Bronchial epithelial cell (primary cell): ENCODE results near the gene ANKRD11. TPM values are rescaled to one million over a fixed set of nuclear protein-coding genes. Genes with fewer than 3 reads are reported as not detected.
A peak's percentile ranks its signal among the peaks of the same experiment; 100 is the strongest.

ENCODE experiments used
- DNase-seq: peaks from one replicate; pipeline ENCODE4 v3.0.0-alpha.2; 2010; ENCODE audit warnings: low read depth
- FAIRE-seq: peaks from 2 replicates; lab custom pipeline; 2011; peaks lifted over from hg19 to GRCh38; lab: Jason Lieb, UNC
- H3K27me3 ChIP-seq: 2 replicates; pipeline ENCODE4 v1.5.1; 2011; ENCODE audit warnings: low read length; ENCODE audit not compliant: control insufficient read depth, insufficient read depth
- H3K36me3 ChIP-seq: 2 replicates; pipeline ENCODE4 v1.5.1; 2011; ENCODE audit warnings: low read length; ENCODE audit not compliant: control insufficient read depth, insufficient read depth
- H3K4me3 ChIP-seq: 2 replicates; pipeline ENCODE4 v1.5.1; 2011; ENCODE audit warnings: mild to moderate bottlenecking, low read depth, low read length, control low read depth
- CTCF ChIP-seq: IDR thresholded peaks from 2 replicates; pipeline ENCODE4 v1.5.1; 2011; ENCODE audit warnings: mild to moderate bottlenecking, moderate library complexity, low read length, control low read depth, inconsistent platforms; ENCODE audit not compliant: insufficient read depth, severe bottlenecking
- total RNA-seq: library from RNA; depleted of rRNA; stranded (reverse); fragments of >200 nt; gene quantifications from 2 replicates; pipeline ENCODE4 v1.2.1, GENCODE V29; 2014

Gene ANKRD11
- total RNA-seq, 1 donor from 2014 or later: 64.5 TPM

- no peak for TF ChIP-seq CTCF
- Histone ChIP-seq H3K36me3 (peaks cover 13% of the 10 kb centered on the region), H3K4me3 (no peak overlapping the region), H3K27me3 (no peaks in the 10 kb centered on the region)
- DNase-seq (no peak), FAIRE-seq (no peak)
Measured at GRCh38 chr16:89358030-89359005, 132.0 kb downstream of the ANKRD11 start.

- Histone ChIP-seq H3K27me3 (no peaks in the 10 kb centered on the region), H3K36me3 (peaks cover 15% of the 10 kb centered on the region), H3K4me3 (no peak overlapping the region)
- FAIRE-seq (no peak), DNase-seq (peak; percentile 65)
- peak; percentile 28 for TF ChIP-seq CTCF
Measured at GRCh38 chr16:89357055-89357816, 133.1 kb downstream of the ANKRD11 start.

- FAIRE-seq (no peak), DNase-seq (no peak)
- no peak overlapping the region for H3K4me3 ChIP-seq
- no peaks in the 10 kb centered on the region for H3K27me3 ChIP-seq
- peaks cover 13% of the 10 kb centered on the region for H3K36me3 ChIP-seq
- no peak for TF ChIP-seq CTCF
Measured at GRCh38 chr16:89355686-89356085, 134.7 kb downstream of the ANKRD11 start.

GRCh38 chr16:89355007-89355406, 135.4 kb downstream of the ANKRD11 start:
- DNase-seq: no peak
- Histone ChIP-seq H3K36me3 (peaks cover 10% of the 10 kb centered on the region), H3K4me3 (no peak overlapping the region), H3K27me3 (no peaks in the 10 kb centered on the region)
- no peak for FAIRE-seq
- TF ChIP-seq CTCF: no peak

GRCh38 chr16:89354325-89354724, 136.0 kb downstream of the ANKRD11 start:
- DNase-seq (no peak), FAIRE-seq (no peak)
- peaks cover 8% of the 10 kb centered on the region for H3K36me3 ChIP-seq
- no peak for TF ChIP-seq CTCF
- no peaks in the 10 kb centered on the region for H3K27me3 ChIP-seq
- H3K4me3 ChIP-seq: no peak overlapping the region
